GM18909 (cell line): ENCODE data around the gene TMEM8B.

Experiments
- ATAC-seq: cut with Tn5 transposase; IDR thresholded peaks from one replicate; pipeline ENCODE4 v1.9.1; 2021; ENCODE audit warnings: mild to moderate bottlenecking; ENCODE audit not compliant: unreplicated experiment, poor library complexity

TMEM8B gene, protein sequence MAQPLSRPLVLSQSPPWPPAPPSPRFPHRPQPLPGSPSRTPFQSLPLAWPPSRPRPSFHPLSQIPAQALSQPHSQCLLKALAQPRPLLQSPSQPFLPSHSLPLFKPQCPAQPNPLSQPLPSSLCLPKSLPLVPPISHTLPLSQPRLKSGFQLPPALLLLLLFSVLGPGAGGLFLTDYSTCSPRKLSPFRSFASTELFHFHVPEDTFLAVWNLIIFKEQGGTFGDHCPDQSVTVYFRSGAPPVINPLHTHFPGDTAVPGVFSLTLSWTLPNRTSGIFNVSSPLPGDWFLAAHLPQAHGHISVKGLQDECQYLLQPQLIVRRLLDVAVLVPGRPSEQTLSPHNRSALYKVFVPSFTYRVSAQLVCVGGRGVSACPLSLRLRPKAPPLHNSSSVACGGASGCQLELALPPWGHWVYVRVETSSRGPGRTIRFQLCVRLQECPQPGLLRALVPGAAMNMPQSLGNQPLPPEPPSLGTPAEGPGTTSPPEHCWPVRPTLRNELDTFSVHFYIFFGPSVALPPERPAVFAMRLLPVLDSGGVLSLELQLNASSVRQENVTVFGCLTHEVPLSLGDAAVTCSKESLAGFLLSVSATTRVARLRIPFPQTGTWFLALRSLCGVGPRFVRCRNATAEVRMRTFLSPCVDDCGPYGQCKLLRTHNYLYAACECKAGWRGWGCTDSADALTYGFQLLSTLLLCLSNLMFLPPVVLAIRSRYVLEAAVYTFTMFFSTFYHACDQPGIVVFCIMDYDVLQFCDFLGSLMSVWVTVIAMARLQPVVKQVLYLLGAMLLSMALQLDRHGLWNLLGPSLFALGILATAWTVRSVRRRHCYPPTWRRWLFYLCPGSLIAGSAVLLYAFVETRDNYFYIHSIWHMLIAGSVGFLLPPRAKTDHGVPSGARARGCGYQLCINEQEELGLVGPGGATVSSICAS

DNA sequence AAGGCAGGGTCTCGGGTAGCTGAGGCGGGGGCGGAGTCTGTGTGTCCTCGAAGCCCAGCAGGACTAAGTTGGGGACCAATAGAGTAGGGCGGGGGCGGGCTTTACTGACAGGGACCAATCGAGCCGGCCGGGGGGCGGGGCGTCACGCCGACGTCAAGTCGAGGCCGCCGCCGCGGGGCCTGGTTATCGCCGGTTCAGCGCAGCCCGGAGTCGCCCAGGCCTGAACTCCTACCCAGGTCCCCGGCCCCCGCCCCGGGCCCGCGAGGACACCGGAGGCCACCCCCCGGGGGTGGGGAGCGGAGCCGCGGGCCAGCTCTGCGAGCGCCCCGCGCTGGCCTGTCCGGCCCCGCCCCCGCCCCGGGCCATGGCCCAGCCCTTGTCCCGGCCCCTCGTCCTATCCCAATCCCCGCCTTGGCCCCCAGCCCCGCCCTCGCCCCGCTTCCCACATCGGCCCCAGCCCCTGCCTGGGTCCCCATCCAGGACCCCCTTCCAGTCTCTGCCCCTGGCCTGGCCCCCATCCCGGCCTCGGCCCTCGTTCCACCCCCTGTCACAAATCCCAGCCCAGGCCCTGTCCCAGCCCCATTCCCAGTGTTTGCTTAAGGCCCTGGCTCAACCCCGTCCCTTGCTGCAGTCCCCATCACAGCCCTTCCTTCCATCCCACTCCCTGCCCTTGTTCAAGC lies at the start of gene TMEM8B:
Gene TMEM8B, plus strand, starts transcription at position 145 of the 680 bp plus-strand sequence. Its CDS starts 220 bp downstream, at position 365.
- ATAC-seq: peak; percentile 82

DNA sequence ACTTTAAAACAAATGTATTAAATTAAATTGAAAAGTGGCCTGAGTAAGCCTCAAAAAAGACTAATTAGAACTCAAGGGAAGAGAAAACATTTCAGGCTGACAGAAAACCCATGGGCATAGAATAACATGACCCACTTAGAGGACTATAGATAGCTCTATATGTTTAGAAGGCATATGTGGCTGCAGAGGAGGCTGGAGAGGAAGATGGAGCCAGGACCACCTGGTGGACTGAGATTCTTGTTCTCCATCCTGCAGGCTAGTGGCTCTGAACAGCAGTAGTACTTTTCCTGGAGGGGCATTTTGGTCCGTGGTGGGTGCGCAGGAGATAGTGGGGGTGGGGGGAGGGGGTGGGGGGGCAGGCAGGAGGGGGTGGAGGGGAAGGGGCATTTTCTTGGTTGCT lies 48.0 kb upstream of the TMEM8B start:
- ATAC-seq: no peak

DNA sequence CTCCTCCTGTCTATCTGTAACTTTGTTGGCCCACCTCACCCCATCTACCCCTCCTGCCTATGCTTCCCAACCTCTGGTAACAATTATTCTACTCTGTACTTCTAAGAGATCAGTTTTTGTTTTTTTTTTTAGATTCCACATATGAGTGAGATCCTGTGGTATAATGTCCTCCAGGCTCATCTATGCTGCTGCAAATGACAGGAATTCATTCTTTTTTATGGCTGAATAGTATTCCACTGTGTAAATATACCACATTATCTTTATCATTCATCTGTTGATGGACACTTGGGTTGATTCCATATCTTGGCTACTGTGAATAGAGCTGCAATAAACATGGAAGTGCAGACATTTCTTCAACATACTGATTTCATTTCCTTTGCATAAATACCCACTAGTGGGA lies 45.6 kb upstream of the TMEM8B start:
- no peak for ATAC-seq

DNA sequence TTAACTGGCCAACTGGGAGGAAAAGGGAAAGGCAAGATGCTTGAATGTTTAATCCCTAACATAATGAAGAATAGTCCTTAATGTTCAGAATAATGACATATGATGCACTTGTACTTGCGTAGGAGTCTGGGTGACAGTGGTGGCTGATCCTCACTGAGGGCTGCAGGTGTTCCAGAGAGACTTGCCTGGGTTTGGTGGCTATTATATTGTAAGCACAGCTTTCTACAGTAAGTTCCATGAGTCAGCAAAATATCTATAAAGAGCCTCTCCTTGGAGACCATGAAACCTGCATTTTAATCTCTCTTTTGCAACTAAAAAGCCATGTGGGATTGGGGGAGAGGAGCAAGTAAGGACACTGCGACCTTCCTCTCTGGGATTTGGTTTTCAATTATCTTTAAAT lies 39.5 kb upstream of the TMEM8B start:
- ATAC-seq: no peak

DNA sequence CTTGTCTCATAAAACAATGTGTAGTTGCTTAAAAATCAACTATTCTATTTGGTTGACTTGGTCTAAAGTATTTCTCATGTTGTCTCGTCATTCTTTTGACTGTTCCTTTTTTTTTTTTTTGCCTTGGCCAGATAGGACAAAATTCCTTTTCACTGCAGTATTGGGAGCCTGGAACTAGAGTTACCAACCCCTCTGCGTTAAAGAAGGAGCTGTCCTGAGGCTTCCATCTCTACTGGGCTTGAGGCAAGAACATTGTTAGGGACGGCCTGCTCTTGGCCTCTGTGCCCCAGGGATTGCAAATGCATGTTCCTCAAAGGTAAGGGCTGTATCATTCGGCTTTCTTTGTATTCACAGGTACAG lies 39.0 kb upstream of the TMEM8B start:
- no peak for ATAC-seq

DNA sequence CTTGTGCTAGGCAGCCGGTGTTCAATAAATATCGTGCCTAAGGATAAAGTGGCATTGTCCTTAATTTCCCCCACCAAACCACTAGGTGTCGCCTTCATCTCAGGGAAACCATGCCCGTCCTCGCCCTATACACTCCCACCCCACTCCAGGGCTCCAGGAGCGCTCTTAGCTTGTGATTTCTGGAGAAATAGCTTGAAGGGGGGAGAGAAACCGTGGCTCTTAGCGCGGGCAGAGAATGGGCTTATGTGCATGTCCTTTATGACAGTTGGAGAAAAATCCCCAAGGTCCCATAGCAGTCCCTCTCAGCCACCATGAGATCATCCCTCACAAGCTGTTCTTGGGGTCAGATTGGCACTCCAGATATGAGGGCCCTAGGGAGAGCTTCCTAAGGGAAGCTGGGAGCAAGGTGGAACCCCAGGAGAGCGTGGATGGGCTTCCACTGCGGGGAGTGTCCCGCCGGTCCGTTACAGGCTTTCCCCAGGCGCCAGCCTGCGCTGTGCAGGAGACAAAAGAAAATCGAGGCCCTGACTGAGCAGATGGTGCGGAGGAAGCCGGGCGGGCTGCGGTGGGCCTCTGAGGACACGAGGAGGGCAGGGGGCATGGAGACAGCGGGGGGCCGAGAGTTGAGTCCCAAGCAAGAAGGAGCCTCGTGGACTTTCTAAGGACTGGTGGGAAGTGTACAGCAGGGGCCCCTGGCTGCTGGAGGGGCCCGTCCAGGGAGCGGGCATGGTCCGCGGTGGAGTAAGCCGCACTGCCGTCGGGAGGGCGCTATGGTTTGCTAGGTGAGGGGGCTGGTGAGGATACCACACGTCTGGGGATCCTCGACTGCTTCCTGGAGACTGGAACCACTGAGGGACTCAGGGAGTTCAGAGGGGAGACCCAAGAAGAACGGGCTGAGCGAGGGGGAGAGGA lies 38.4 kb upstream of the TMEM8B start:
- ATAC-seq: no peak

DNA sequence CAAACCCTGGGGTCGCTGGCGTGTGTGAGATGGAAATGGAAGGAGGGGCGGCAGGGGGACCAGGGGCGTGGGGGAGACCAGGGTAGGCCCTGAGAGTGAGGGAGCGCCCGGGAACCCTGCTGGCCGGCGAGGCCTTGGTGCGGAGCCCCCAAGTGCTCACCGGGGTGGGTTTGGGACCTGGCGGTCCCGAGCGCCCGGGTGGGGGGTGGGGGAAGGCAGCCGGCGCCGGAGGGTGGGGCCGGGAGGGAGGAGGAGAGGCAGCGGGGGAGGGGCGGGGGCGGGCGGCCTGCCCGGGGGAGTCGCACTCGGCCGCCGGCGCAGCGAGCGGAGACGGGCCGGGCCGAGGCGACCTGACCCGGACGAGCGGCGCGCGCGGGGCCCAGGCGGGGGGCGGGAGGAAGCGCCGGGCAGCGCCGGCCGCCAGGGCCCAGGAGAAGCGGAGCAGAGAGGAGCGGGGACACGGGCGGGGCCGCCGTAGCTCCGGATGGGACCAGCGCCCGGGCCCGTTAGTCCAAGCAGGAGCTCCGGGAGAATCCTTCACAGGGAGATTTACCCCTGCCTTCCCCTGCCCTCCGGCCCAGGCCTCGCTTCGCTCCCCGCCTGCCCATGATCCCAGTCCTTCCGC lies 37.6 kb upstream of the TMEM8B start, which contains the start of gene NPR2:
Gene NPR2, plus strand, starts transcription at position 295 of the 625 bp plus-strand sequence. CDS start 818 bp downstream, outside the sequence.
- ATAC-seq: no peak

DNA sequence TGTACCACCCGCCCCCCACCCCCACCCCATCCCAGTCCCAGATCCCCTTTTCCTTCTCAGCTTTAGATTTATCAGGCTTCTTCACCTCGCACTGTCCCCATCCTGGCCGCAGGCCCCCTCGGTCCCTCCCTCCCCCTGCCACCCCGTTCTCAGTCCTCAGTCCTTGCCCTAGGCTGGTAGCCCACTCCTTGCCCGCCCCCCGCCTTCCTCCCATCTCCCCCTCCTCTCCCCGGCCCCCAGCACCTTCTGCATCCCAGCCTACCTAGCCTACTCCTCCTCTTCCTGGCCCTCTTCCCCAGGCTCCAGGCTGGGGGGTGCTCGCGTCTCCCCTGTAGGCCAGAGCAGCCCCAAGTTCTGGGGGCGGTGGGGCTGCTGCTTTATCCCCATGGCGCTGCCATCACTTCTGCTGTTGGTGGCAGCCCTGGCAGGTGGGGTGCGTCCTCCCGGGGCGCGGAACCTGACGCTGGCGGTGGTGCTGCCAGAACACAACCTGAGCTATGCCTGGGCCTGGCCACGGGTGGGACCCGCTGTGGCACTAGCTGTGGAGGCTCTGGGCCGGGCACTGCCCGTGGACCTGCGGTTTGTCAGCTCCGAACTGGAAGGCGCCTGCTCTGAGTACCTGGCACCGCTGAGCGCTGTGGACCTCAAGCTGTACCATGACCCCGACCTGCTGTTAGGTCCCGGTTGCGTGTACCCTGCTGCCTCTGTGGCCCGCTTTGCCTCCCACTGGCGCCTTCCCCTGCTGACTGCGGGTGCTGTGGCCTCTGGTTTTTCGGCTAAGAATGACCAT lies 36.8 kb upstream of the TMEM8B start:
- ATAC-seq: no peak

DNA sequence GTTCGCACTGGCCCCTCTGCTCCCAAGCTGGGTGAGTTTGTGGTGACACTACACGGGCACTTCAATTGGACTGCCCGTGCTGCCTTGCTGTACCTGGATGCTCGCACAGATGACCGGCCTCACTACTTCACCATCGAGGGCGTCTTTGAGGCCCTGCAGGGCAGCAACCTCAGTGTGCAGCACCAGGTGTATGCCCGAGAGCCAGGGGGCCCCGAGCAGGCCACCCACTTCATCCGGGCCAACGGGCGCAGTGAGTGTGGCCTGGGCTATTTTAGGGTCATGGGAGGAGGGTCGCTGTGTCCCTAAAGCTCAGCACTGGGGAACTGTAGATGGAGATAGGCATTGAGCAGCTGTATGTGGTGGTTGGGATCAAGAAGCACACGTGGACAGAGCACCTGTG lies 36.2 kb upstream of the TMEM8B start:
- ATAC-seq: no peak

DNA sequence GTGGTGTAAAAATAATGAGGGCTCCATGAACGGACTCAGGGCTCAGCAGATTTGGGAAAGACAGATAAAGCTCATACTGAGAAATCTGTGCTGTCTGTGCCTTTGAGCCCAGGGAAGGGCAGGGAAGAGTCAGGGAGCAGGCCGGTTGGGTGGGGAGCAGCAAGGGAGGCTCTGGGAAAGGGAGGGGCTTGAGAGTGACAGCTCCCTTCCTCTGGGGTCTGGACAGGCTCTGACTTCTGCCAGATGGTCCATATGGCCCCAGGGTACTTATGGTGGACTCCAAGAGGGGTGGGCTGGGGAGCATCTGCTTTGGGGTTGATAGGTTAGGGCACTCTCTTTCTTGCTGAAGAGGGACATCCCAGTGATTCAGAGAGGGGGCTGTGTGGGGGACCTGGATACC lies 35.6 kb upstream of the TMEM8B start:
- ATAC-seq: no peak

DNA sequence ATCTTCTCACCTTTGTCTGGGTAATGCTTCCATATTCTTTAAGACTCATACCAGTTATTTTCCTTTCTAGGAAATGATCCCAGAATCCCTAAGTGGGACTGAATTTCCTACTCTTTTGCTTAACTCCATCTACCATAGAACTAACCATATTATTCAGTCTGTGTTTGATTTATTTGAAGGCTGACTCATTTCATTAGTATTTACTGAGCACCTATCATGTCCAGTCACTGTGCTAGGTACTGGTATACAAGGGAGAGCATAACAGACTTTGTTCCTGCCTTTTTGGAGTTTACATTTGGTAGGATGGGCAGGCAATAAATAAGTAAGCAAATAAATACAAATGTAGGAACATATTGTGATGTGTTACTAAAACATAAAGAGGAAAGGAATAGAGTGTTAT lies 33.3 kb upstream of the TMEM8B start:
- no peak for ATAC-seq

DNA sequence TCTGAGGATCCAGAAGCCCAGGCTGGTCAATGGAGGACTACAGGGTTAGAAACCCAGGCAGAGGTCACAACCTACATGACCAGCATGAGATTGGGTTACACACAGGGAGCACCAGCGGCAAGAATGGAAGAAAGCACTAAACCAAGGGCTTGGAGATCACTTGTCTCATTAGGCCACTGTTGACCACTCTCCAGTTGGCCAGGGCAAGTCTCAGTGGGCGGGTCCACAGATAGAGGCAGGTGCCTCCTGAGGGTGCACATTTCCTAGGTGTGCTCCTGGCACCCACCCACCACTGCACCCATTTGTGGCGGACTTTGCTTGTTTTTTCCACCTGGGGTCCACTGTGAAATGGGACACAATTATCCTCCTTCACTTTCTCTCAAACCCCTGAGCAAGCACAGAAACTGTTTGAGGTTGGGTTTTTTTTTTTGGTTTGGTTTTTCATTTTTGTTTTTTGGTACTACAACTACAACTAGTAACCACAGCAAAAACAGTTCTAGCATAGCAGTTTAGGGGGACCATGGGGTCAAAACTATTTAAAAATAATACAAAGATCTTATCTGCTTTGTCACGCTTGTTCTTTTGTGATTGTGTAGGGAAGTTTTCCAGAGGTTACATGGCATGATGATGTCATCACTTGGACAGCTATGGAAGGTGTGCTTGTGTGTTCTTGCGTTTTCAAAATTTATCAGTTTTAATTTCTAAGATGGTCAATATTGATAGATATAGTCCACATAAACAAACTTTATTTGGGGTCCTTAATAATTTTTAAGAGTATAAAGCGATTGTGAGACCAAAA lies 31.5 kb upstream of the TMEM8B start:
- no peak for ATAC-seq

DNA sequence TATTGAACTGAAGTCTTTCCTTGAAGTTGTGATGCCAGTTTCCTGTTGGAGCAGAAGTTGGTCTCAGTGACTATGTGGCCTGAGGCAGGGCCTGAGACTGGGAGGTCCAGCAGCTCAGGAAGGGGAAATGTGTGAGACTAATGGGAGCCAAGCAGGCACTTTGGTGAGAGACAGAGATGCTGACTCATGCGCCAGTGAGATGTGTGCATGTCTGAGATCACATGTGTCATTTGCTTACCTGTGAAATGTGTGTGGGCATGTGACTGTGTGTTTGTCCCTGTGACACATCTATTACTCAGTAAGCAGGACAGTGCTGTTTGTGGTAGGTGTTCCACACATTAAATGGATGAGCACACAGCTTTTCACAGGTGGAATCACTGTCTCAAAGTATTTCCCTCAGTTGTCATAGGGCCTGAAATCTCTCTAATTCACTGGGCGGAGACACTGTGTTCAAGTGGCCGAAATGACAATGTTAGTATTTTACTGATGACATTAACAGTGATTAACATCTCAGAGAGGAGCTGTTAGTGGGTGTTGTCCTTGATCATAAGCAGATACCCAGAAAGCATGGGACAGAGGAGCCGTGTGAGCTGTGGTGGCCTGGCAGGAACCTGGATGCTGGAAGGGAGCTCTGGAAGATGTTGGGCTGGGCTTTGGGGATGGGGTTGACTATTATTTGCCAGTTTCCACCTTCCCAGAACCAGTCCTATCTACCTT lies 30.2 kb upstream of the TMEM8B start:
- no peak for ATAC-seq

DNA sequence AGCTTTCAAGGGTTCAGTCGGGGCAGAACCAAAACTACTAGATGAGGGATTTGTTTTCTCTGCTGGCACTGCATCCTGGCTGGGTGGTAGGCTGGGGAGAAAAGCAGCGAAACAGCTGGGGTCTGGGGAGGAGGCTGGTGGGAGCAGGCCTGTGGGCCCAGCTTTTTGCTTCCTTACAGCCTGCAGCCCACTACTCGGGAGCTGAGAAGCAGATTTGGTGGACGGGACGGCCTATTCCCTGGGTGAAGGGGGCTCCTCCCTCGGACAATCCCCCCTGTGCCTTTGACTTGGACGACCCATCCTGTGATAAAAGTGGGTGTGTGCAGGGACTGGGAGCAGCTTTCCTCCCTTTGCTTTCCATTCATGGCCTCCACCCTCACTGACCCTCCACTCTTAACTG lies 28.5 kb upstream of the TMEM8B start:
- no peak for ATAC-seq

DNA sequence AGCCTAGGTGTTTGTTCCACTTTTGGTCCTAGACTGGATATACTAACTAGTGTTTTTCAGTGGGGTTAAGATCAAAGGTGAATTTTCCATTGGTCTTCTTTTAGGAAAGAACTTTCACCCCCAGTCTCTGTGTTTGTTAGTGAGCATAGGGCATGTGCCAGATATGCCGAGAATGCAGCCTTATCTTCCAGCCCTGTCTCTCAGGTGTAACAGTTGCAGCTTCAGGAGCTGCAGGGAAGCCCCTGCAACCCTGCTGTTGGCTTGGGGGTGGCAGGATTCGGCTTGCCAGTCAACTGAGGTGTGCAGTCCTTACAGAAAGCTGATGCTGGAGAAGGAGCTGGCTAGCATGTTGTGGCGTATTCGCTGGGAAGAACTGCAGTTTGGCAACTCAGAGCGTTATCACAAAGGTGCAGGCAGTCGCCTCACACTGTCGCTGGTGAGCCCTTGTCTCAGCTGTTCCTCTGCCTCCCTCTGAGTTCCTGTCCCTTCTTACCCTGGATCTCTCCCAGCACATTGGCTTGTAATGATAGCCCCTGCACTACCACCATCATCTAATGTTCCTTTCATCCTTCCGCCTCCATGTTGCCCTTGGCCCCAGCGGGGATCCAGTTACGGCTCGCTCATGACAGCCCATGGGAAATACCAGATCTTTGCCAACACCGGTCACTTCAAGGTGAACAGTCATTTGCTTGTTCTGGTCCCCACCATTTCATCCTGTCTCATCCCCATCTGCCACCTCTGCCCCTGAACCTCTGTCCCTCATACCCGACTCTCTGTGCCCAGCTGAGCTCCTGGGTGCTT lies 27.5 kb upstream of the TMEM8B start:
- ATAC-seq: no peak

DNA sequence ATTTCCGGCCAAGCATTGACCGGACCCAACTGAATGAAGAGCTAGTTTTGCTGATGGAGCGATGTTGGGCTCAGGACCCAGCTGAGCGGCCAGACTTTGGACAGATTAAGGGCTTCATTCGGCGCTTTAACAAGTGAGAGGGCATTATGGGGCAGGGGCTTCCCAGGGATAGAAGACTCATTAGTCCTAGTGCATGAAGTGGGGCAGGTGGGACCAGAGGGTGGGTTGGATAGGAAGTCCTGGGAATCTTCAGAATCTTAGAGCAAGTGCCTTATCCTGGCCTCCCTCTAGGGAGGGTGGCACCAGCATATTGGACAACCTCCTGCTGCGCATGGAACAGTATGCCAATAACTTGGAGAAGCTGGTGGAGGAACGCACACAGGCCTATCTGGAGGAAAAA lies 22.9 kb upstream of the TMEM8B start:
- ATAC-seq: no peak
